H9 (cell line): Measurements from ENCODE around the gene EDDM3A. TPM values are rescaled to one million over a fixed set of nuclear protein-coding genes. Genes with fewer than 3 reads are reported as not detected.
A peak's percentile ranks its signal among the peaks of the same experiment; 100 is the strongest.
"Not testable (repeated sequence)": the region's sequence is repeated elsewhere in the genome, so short reads cannot be mapped to it uniquely, and the experiment has no call there.

Experiments used
- DNase-seq: peaks from one replicate; pipeline ENCODE4 v3.0.0-alpha.2; 2017
- H2AFZ ChIP-seq: one replicate; pipeline ENCODE4 v1.6.1; 2013; ENCODE audit warnings: mild to moderate bottlenecking, low read length, control low read depth, moderate library complexity
- H2AK5ac ChIP-seq: 2 replicates; pipeline ENCODE4 v1.6.1; 2013; ENCODE audit warnings: low read length, control low read depth, mixed read lengths; ENCODE audit not compliant: insufficient read length
- H2BK120ac ChIP-seq: one replicate; pipeline ENCODE4 v1.6.1; 2013; ENCODE audit warnings: low read depth, mild to moderate bottlenecking, low read length, control low read depth, inconsistent platforms; ENCODE audit not compliant: poor library complexity, severe bottlenecking
- H2BK12ac ChIP-seq: 2 replicates; pipeline ENCODE4 v1.6.1; 2013; ENCODE audit warnings: low read length, control low read depth, mixed read lengths, low read depth; ENCODE audit not compliant: insufficient read length
- H2BK15ac ChIP-seq: 2 replicates; pipeline ENCODE4 v1.6.1; 2013; ENCODE audit warnings: low read depth, low read length, control low read depth
- H2BK20ac ChIP-seq: one replicate; pipeline ENCODE4 v1.6.1; 2013; ENCODE audit warnings: low read depth, mild to moderate bottlenecking, low read length, control low read depth, inconsistent platforms; ENCODE audit not compliant: poor library complexity, severe bottlenecking
- H2BK5ac ChIP-seq: 2 replicates; pipeline ENCODE4 v1.6.1; 2013; ENCODE audit warnings: low read length, control low read depth, mixed read lengths; ENCODE audit not compliant: insufficient read length
- H3K14ac ChIP-seq: 2 replicates; pipeline ENCODE4 v1.6.1; 2013; ENCODE audit warnings: low read length, control low read depth; ENCODE audit not compliant: insufficient read depth
- H3K18ac ChIP-seq: 2 replicates; pipeline ENCODE4 v1.6.1; 2013; ENCODE audit warnings: low read depth, mild to moderate bottlenecking, mixed read lengths, low read length, control low read depth; ENCODE audit not compliant: insufficient read length
- H3K23ac ChIP-seq: 2 replicates; pipeline ENCODE4 v1.6.1; 2013; ENCODE audit warnings: low read length, control low read depth, mixed read lengths, low read depth; ENCODE audit not compliant: insufficient read length
- H3K23me2 ChIP-seq: 2 replicates; pipeline ENCODE4 v1.6.1; 2013; ENCODE audit warnings: low read depth, mild to moderate bottlenecking, mixed read lengths, low read length, control low read depth; ENCODE audit not compliant: insufficient read length, poor library complexity, severe bottlenecking
- H3K27ac ChIP-seq: 2 replicates; pipeline ENCODE4 v1.5.1; 2013; ENCODE audit warnings: low read length, control low read depth, mixed read lengths, low read depth; ENCODE audit not compliant: insufficient read length
- H3K27me3 ChIP-seq: 2 replicates; pipeline ENCODE4 v1.6.1; 2013; ENCODE audit warnings: low read length, control low read depth, inconsistent platforms; ENCODE audit not compliant: insufficient read depth
- H3K4ac ChIP-seq: 2 replicates; pipeline ENCODE4 v1.6.1; 2013; ENCODE audit warnings: low read depth, mild to moderate bottlenecking, control low read depth, inconsistent platforms, low read length, moderate library complexity
- H3K4me1 ChIP-seq: 2 replicates; pipeline ENCODE4 v1.6.1; 2013; ENCODE audit warnings: low read length, control low read depth, inconsistent platforms; ENCODE audit not compliant: insufficient read depth
- H3K4me2 ChIP-seq: 2 replicates; pipeline ENCODE4 v1.6.1; 2013; ENCODE audit warnings: low read length, control low read depth, mixed read lengths; ENCODE audit not compliant: insufficient read length, insufficient read depth
- H3K56ac ChIP-seq: 2 replicates; pipeline ENCODE4 v1.6.1; 2013; ENCODE audit warnings: low read depth, mild to moderate bottlenecking, mixed read lengths, low read length, control low read depth; ENCODE audit not compliant: insufficient read length
- H3K79me1 ChIP-seq: 2 replicates; pipeline ENCODE4 v1.6.1; 2013; ENCODE audit warnings: low read depth, mild to moderate bottlenecking, moderate library complexity, low read length, control low read depth, inconsistent platforms; ENCODE audit not compliant: insufficient read depth, poor library complexity, severe bottlenecking
- H3K79me2 ChIP-seq: 2 replicates; pipeline ENCODE4 v1.6.1; 2013; ENCODE audit warnings: low read length, control low read depth, inconsistent platforms; ENCODE audit not compliant: insufficient read depth
- H3K9ac ChIP-seq: 2 replicates; pipeline ENCODE4 v1.6.1; 2013; ENCODE audit warnings: low read length, control low read depth, mixed read lengths; ENCODE audit not compliant: insufficient read length; ENCODE audit errors: extremely low read depth
- H3K9me3 ChIP-seq: one replicate; pipeline ENCODE4 v1.6.1; 2013; ENCODE audit warnings: low read depth, low read length, inconsistent platforms; ENCODE audit not compliant: control insufficient read depth
- H3T11ph ChIP-seq: one replicate; pipeline ENCODE4 v1.6.1; 2013; ENCODE audit warnings: mild to moderate bottlenecking, low read length, control low read depth, inconsistent platforms
- H4K20me1 ChIP-seq: one replicate; pipeline ENCODE4 v1.6.1; 2013; ENCODE audit not compliant: control insufficient read depth, insufficient read length, insufficient read depth
- H4K5ac ChIP-seq: 2 replicates; pipeline ENCODE4 v1.6.1; 2013; ENCODE audit warnings: low read depth, mild to moderate bottlenecking, mixed read lengths, low read length, control low read depth; ENCODE audit not compliant: insufficient read length
- H4K8ac ChIP-seq: replicated peaks from 2 replicates; pipeline ENCODE4 v1.6.1; 2013; ENCODE audit warnings: low read length, control low read depth, mixed read lengths, low read depth; ENCODE audit not compliant: insufficient read length
- H4K91ac ChIP-seq: 2 replicates; pipeline ENCODE4 v1.6.1; 2013; ENCODE audit warnings: low read depth, mild to moderate bottlenecking, moderate library complexity, mixed read lengths, low read length, control low read depth; ENCODE audit not compliant: insufficient read length
- H3K27ac Mint-ChIP-seq, 3 experiments: 2 replicates in 2 of 3; 3 replicates in 1 of 3; pipeline ENCODE4 v1.8.0; 2020 to 2021; ENCODE audit warnings: mixed read lengths in 3 of 3, mild to moderate bottlenecking in 1 of 3, moderate library complexity in 1 of 3
- H3K27me3 Mint-ChIP-seq: 2 replicates; pipeline ENCODE4 v1.8.0; 2021; ENCODE audit warnings: low read depth, mild to moderate bottlenecking, moderate library complexity, mixed read lengths
- H3K36me3 Mint-ChIP-seq, 3 experiments: 2 replicates in 2 of 3; 3 replicates in 1 of 3; pipeline ENCODE4 v1.8.0; 2020 to 2021; ENCODE audit warnings: low read depth in 3 of 3, mixed read lengths in 3 of 3; ENCODE audit not compliant: insufficient read depth in 1 of 3
- H3K4me1 Mint-ChIP-seq, 2 experiments: 2 replicates each; pipeline ENCODE4 v1.8.0; 2020; ENCODE audit warnings: mixed read lengths in 2 of 2
- H3K4me3 Mint-ChIP-seq, 2 experiments: 2 replicates in 1 of 2; 3 replicates in 1 of 2; pipeline ENCODE4 v1.8.0; 2020 to 2021; ENCODE audit warnings: mild to moderate bottlenecking in 2 of 2, mixed read lengths in 2 of 2, moderate library complexity in 1 of 2
- H3K9me3 Mint-ChIP-seq, 2 experiments: 2 replicates in 1 of 2; 3 replicates in 1 of 2; pipeline ENCODE4 v1.8.0; 2020; ENCODE audit warnings: mild to moderate bottlenecking in 2 of 2, mixed read lengths in 2 of 2, moderate library complexity in 1 of 2
- CTCF ChIP-seq: fragments of 200-600 bp; sonication (generic); conservative IDR thresholded peaks from 3 replicates; pipeline ENCODE4 v1.8.0; 2021; ENCODE audit warnings: antibody characterized with exemption, mild to moderate bottlenecking
- WGBS: extraction: QIAGEN DNeasy Blood & Tissue Kit; methylation state at CpG from one replicate; pipeline ENCODE4 v1.1.7; 2013; ENCODE audit warnings: missing lambda C conversion rate, low lambda C conversion rate, mixed read lengths; ENCODE audit not compliant: insufficient read length; ENCODE audit errors: extremely low coverage; 5-methylcytosine and 5-hydroxymethylcytosine counted together
- total RNA-seq: library from RNA; stranded (reverse); gene quantifications from 2 replicates; pipeline ENCODE4 v1.2.1, GENCODE V29; 2021

The EDDM3A gene
- total RNA-seq, 1 experiment from 2014 or later: not detected

- no peak overlapping the region for H3K9ac ChIP-seq
- H3K9me3 ChIP-seq: peaks cover under 1% of the 10 kb centered on the region
- peak; percentile 44 for DNase-seq
- H3K14ac ChIP-seq: no peak overlapping the region
- no peak overlapping the region for H2AK5ac ChIP-seq
- peak; percentile 64 for TF ChIP-seq CTCF
- no peak overlapping the region for H2BK5ac ChIP-seq
- H2AFZ ChIP-seq: no peak overlapping the region
- Mint-ChIP-seq H3K27me3 (no peaks in the 10 kb centered on the region; the same call in 1 of the 2 replicates), H3K4me1 (peaks cover 19 to 26% of the 10 kb centered on the region in 2 experiments), H3K27ac (no peak overlapping the region), H3K4me3 (no peak overlapping the region), H3K9me3 (peaks cover 2 to 4% of the 10 kb centered on the region in 2 experiments; a peak in 3 of 5 replicates), H3K36me3 (peaks cover 0 to 6% (median 6%) of the 10 kb centered on the region in 3 experiments; a peak in 4 of 7 replicates)
- no peak overlapping the region for H2BK20ac ChIP-seq
- no peaks in the 10 kb centered on the region for H3K79me2 ChIP-seq
- H3K27me3 ChIP-seq: no peaks in the 10 kb centered on the region
- no peak overlapping the region for H2BK120ac ChIP-seq
- no peak overlapping the region for H2BK15ac ChIP-seq
- no CpG with 5 or more reads among the region's 4 CpGs for WGBS
- no peak overlapping the region for H3K4ac ChIP-seq
- H4K5ac ChIP-seq: no peak overlapping the region
- no peak overlapping the region for H4K91ac ChIP-seq
- H3K18ac ChIP-seq: no peak overlapping the region
- no peaks in the 10 kb centered on the region for H3K23me2 ChIP-seq
- no peak overlapping the region for H3K23ac ChIP-seq
- H3K56ac ChIP-seq: no peak overlapping the region
- H3K79me1 ChIP-seq: no peaks in the 10 kb centered on the region
- no peak overlapping the region for H3K4me2 ChIP-seq
- no peaks in the 10 kb centered on the region for H4K20me1 ChIP-seq
- H2BK12ac ChIP-seq: no peak overlapping the region
- no peak overlapping the region for H4K8ac ChIP-seq
- no peak overlapping the region for H3K27ac ChIP-seq
- H3T11ph ChIP-seq: no peak overlapping the region
- H3K4me1 ChIP-seq: 0 out of 2 replicates have a peak, but pooled peaks cover 6% of the 10 kb centered on the region
These were observed 12.3 kb downstream of the EDDM3A start for GRCh38 chr14:20757965-20758364.

DNA sequence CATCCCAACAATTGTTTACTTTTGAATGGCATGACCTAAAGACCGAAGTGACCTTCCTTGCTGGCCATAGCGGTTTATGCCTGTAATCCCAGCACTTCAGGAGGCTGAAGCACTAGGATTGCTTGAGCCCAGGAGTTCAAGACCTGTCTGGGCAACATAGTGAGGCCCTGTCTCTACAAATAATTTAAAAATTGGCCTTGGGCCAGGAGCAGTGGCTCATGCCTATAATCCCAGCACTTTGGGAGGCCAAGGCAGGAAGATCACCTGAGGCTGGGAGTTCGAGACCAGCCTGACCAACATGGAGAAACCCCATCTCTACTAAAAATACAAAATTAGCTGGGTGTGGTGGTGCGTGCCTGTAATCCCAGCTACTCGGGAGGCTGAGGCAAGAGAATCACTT, 13.8 kb downstream of the EDDM3A start:
- H3K18ac ChIP-seq, H3K4ac ChIP-seq, H4K91ac ChIP-seq, H3K9ac ChIP-seq, H2BK15ac ChIP-seq, H4K20me1 ChIP-seq, H3K9me3 Mint-ChIP-seq, H3K4me3 Mint-ChIP-seq, H3K27ac ChIP-seq, H3K4me2 ChIP-seq, H3K79me1 ChIP-seq, H3K56ac ChIP-seq, H2AK5ac ChIP-seq, H3K4me1 ChIP-seq, H2AFZ ChIP-seq, H3K27me3 ChIP-seq, H4K8ac ChIP-seq, H2BK120ac ChIP-seq, H3K9me3 ChIP-seq, H3T11ph ChIP-seq, DNase-seq, H3K27ac Mint-ChIP-seq, H2BK12ac ChIP-seq, H2BK20ac ChIP-seq, H2BK5ac ChIP-seq, H3K36me3 Mint-ChIP-seq, H3K23ac ChIP-seq, H3K23me2 ChIP-seq, H3K79me2 ChIP-seq, H4K5ac ChIP-seq, H3K27me3 Mint-ChIP-seq, H3K14ac ChIP-seq: not testable (repeated sequence)
- H3K4me1 Mint-ChIP-seq: peaks cover 19 to 28% of the 10 kb centered on the region in 2 experiments
- no CpG with 5 or more reads among the region's 5 CpGs for WGBS
